Mesodermal cell (in vitro differentiated cells): ENCODE results near the gene ASTE1.
"Not testable (repeated sequence)": the region's sequence is repeated elsewhere in the genome, so short reads cannot be mapped to it uniquely, and the experiment has no call there.

Source experiments
- H3K27ac ChIP-seq: 2 replicates; pipeline ENCODE4 v1.7.0; 2013; ENCODE audit warnings: mild to moderate bottlenecking, low read depth, low read length, moderate library complexity; ENCODE audit not compliant: severe bottlenecking
- H3K36me3 ChIP-seq: 2 replicates; pipeline ENCODE4 v1.7.1; 2013; ENCODE audit warnings: mild to moderate bottlenecking, low read length, moderate library complexity; ENCODE audit not compliant: control insufficient read depth, insufficient read depth
- H3K4me1 ChIP-seq: one replicate; pipeline ENCODE4 v1.7.1; 2013; ENCODE audit warnings: mild to moderate bottlenecking, low read length; ENCODE audit not compliant: insufficient read depth, control insufficient read depth, poor library complexity, severe bottlenecking
- H3K4me3 ChIP-seq: 2 replicates; pipeline ENCODE4 v1.7.0; 2013; ENCODE audit warnings: low read length, control low read depth, mild to moderate bottlenecking; ENCODE audit not compliant: insufficient read depth, poor library complexity, severe bottlenecking; ENCODE audit errors: extremely low read depth
- H3K9me3 ChIP-seq: 2 replicates; pipeline ENCODE4 v1.7.1; 2013; ENCODE audit warnings: mild to moderate bottlenecking, low read length, moderate library complexity; ENCODE audit not compliant: control insufficient read depth
- WGBS, 2 experiments: methylation state at CpG; one replicate each; pipeline ENCODE4 v1.1.5; 2013; ENCODE audit warnings: missing lambda C conversion rate in 2 of 2; ENCODE audit not compliant: insufficient coverage in 2 of 2; 5-methylcytosine and 5-hydroxymethylcytosine counted together

ASTE1 gene

GRCh38 chr3:130979117-130979516, 47.5 kb downstream of the ASTE1 start:
- 93 to 100% methylated on average over 2 of the region's 2 CpGs for WGBS, 2 experiments
- no peaks in the 10 kb centered on the region for H3K9me3 ChIP-seq
- no peaks in the 10 kb centered on the region for H3K4me1 ChIP-seq
- H3K4me3 ChIP-seq = no peak overlapping the region
- no peak overlapping the region for H3K27ac ChIP-seq
- H3K36me3 ChIP-seq = peaks cover 43% of the 10 kb centered on the region

DNA sequence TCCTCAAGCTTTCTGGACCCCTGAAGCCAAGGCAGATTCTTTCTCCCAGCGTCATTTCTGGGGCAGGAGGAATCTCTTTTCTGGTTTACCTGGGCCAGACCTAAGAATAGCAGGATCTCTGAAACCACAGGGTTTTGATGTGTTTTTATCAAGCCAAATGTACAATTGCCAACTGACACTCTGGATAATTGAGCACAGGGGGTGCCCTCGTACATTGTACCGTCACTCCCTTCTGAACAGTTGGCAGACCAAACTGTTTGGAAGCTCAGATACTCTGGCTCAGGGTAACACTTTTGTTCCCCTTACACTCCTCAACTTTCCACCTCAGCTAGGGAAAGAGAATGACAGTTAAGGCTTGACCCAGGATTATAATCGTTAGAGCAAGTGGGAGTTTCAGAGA, 49.9 kb downstream of the ASTE1 start:
- Histone ChIP-seq H3K4me1 (no peaks in the 10 kb centered on the region), H3K4me3 (no peak overlapping the region), H3K36me3 (peaks cover 48% of the 10 kb centered on the region), H3K9me3 (no peaks in the 10 kb centered on the region), H3K27ac (no peak overlapping the region)
- WGBS, 2 experiments = 79 to 95% methylated on average over 2 to 4 of the region's 4 CpGs

- Histone ChIP-seq H3K36me3 (peaks cover 55% of the 10 kb centered on the region), H3K4me3 (no peak overlapping the region), H3K4me1 (no peaks in the 10 kb centered on the region), H3K27ac (no peak overlapping the region), H3K9me3 (no peaks in the 10 kb centered on the region)
- WGBS, 2 experiments = 95% methylated on average over 3 of the region's 3 CpGs; no CpG with 5 or more reads in 1 of the 2 experiments
These were observed 51.4 kb downstream of the ASTE1 start for GRCh38 chr3:130975251-130975650.

GRCh38 chr3:130974201-130974600, 52.4 kb downstream of the ASTE1 start:
- H3K4me1 ChIP-seq = peaks cover 7% of the 10 kb centered on the region
- 92 to 93% methylated on average over 2 of the region's 2 CpGs for WGBS, 2 experiments
- H3K27ac ChIP-seq = no peak overlapping the region
- no peaks in the 10 kb centered on the region for H3K9me3 ChIP-seq
- no peak overlapping the region for H3K4me3 ChIP-seq
- H3K36me3 ChIP-seq = peaks cover 55% of the 10 kb centered on the region

DNA sequence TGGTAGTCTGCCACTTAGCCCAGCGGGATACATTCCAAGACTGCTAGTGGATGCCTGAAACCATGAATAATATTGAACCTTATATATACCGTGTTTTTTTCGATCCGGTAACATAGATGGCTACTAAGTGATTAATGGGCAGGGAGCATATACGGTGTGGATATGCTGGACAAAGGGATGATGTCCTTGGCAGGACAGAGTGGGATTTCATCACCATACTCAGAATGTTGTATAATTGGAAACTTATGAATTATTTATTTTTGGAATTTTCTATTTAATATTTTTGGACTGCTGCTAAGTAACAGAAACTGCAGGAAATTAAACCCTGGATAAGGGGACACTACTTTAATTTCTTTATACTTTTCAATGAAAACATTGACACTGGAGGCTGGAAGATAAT, 53.2 kb downstream of the ASTE1 start:
- H3K36me3 ChIP-seq = peaks cover 57% of the 10 kb centered on the region
- H3K27ac ChIP-seq = no peak overlapping the region
- no peaks in the 10 kb centered on the region for H3K9me3 ChIP-seq
- WGBS, 2 experiments = 100% methylated on average over 1 of the region's 5 CpGs; no CpG with 5 or more reads in 1 of the 2 experiments
- H3K4me1 ChIP-seq = peaks cover 15% of the 10 kb centered on the region
- no peak overlapping the region for H3K4me3 ChIP-seq

DNA sequence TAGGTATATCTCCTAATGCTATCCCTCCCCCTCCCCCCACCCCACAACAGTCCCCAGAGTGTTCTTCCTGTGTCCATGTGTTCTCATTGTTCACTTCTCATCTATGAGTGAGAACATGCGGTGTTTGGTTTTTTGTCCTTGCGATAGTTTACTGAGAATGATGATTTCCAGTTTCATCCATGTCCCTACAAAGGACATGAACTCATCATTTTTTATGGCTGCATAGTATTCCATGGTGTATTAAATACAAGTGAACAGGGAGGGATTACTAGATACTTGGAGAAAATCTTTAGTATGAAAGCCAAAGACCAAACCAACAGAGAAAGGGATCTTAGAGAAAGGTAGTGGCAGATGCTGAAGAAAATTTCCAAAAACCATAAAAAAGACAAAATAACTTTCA, 54.0 kb downstream of the ASTE1 start:
- H3K9me3 ChIP-seq, H3K27ac ChIP-seq, H3K4me3 ChIP-seq: not testable (repeated sequence)
- WGBS, 2 experiments = no CpG with 5 or more reads among the region's 2 CpGs
- Histone ChIP-seq H3K36me3 (peaks cover 52% of the 10 kb centered on the region), H3K4me1 (peaks cover 17% of the 10 kb centered on the region)

DNA sequence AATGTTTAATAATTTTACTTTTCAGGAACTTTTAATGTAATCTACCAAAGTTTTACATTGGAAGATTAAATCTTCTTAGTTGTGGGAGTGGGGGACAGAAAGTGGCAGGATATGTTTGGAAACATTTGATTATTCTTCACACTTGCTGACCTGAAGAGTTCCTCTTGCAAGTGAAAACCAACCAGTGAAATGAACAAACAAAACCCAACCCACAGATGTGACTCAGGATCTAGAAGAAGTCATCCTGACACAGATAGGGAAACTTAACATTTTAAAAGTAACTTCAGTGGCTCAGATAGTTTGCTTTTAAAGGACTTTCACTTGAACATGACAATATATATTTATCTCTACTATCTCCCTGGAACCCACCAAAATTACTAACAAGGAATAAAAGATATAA, 55.4 kb downstream of the ASTE1 start:
- Histone ChIP-seq H3K27ac (no peak overlapping the region), H3K9me3 (no peaks in the 10 kb centered on the region), H3K4me3 (no peak overlapping the region), H3K4me1 (peaks cover 21% of the 10 kb centered on the region), H3K36me3 (peaks cover 45% of the 10 kb centered on the region)

GRCh38 chr3:130969621-130970020, 57.0 kb downstream of the ASTE1 start:
- Histone ChIP-seq H3K27ac (no peak overlapping the region), H3K9me3 (no peaks in the 10 kb centered on the region), H3K36me3 (peaks cover 48% of the 10 kb centered on the region), H3K4me3 (no peak overlapping the region), H3K4me1 (peaks cover 29% of the 10 kb centered on the region)
- no CpG with 5 or more reads among the region's 2 CpGs for WGBS, 2 experiments

DNA sequence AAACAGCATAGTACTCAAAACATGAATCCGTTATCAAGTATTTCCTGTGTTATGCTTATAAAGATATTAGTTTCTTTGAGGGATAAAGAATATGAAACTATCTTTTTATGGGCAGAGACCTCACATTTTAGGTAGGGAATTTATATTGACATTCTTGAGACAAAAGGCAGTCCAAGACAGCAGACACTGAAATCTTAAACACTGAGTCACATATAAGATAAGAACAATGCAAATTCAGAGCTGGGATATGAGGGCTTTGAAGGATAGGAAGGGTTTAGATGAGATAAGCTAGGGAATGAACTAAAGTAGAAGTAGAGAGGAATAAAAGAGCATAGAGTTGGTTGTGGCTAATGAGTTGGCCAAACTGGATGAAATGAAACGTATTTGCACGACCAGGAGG, 58.4 kb downstream of the ASTE1 start:
- WGBS, 2 experiments = 88 to 91% methylated on average over 2 of the region's 3 CpGs
- peaks cover 41% of the 10 kb centered on the region for H3K4me1 ChIP-seq
- no peak overlapping the region for H3K4me3 ChIP-seq
- H3K36me3 ChIP-seq = peaks cover 42% of the 10 kb centered on the region
- no peaks in the 10 kb centered on the region for H3K9me3 ChIP-seq
- peak overlapping the region; percentile 69 for H3K27ac ChIP-seq

- peaks cover 45% of the 10 kb centered on the region for H3K4me1 ChIP-seq
- no peak overlapping the region for H3K27ac ChIP-seq
- 100% methylated on average over 1 to 2 of the region's 2 CpGs for WGBS, 2 experiments
- H3K4me3 ChIP-seq = no peak overlapping the region
- H3K9me3 ChIP-seq = no peaks in the 10 kb centered on the region
- H3K36me3 ChIP-seq = peaks cover 39% of the 10 kb centered on the region
These were observed 59.3 kb downstream of the ASTE1 start for GRCh38 chr3:130967281-130967680.

GRCh38 chr3:130963878-130964277, 62.7 kb downstream of the ASTE1 start:
- Histone ChIP-seq H3K4me3 (no peak overlapping the region), H3K9me3 (no peaks in the 10 kb centered on the region), H3K4me1 (peaks cover 35% of the 10 kb centered on the region), H3K27ac (peak overlapping the region; percentile 84), H3K36me3 (peaks cover 26% of the 10 kb centered on the region)
- 83% methylated on average over 2 of the region's 3 CpGs for WGBS, 2 experiments
